T-helper 22 cell (primary cell): ENCODE data around the gene MAST3.

ENCODE experiments used
- DNase-seq: peaks from one replicate; pipeline ENCODE4 v3.0.0-alpha.2; 2020; ENCODE audit warnings: low read depth

Gene MAST3

DNA sequence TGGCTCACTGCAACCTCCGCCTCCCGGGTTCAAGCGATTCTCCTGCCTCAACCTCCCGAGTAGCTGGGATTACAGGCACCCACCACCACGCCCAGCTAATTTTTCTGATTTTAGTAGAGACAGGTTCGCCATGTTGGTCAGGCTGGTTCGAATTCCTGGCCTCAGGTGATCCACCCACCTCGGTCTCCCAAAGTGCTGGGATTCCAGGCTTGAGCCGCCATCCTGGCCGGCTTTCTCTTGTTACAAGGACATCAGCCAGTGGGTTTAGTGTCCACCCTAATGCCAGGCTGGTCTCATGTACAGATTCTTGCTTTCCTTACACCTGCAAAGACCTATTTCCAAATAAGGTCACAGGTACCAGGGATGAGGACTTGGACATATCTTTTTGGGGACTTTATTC is 62.2 kb downstream of the MAST3 start:
- no peak for DNase-seq

DNA sequence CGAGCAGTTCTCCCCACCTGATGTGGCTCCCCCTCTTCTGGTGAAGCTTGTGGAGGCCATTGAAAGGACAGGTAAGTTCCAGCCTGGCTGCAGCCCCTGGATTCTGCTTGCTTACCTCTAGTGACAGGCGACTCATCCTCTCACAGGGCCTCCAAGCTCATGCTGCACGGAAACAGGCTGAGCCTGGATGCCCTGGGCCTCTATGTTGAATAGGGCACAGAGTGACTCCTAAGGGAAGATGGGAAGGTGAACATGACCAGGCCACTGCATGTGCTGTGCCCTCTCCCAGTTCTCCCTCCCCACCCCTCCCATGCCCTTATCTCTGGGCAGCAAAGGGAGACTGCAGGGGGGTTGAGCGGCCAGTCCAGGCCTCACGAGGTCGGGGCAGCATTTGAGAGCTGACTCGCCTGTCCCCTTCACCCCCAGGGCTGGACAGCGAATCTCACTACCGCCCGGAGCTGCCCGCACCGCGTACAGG is 63.0 kb downstream of the MAST3 start:
- no peak for DNase-seq

GRCh38 chr19:18160971-18161635 is 63.5 kb downstream of the MAST3 start:
- DNase-seq: peak; percentile 62

- DNase-seq: no peak
These were observed 64.0 kb downstream of the MAST3 start for GRCh38 chr19:18161636-18162002.

DNA sequence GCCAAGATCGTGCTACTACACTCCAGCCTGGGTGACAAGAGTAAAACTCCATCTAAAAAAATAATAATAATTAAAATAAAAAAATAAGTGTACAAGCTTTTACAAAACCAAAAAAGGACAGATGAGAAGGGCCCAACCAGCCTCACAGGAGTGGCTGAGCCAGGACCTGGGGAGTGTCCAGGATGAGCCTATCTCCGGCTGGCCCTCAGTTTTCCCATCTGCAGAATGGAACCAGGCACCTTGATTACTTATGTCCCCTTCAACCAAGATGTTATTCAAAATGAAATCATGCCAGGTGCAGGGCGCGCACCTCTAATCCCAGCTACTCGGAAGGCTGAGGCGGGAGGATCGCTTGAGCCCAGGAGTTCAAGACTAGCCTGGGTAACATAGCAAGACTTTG is 66.5 kb downstream of the MAST3 start:
- no peak for DNase-seq

- DNase-seq: no peak
These were observed 68.4 kb downstream of the MAST3 start for GRCh38 chr19:18165794-18166544.

- DNase-seq: no peak
These were observed 69.4 kb downstream of the MAST3 start for GRCh38 chr19:18167011-18167410.

DNA sequence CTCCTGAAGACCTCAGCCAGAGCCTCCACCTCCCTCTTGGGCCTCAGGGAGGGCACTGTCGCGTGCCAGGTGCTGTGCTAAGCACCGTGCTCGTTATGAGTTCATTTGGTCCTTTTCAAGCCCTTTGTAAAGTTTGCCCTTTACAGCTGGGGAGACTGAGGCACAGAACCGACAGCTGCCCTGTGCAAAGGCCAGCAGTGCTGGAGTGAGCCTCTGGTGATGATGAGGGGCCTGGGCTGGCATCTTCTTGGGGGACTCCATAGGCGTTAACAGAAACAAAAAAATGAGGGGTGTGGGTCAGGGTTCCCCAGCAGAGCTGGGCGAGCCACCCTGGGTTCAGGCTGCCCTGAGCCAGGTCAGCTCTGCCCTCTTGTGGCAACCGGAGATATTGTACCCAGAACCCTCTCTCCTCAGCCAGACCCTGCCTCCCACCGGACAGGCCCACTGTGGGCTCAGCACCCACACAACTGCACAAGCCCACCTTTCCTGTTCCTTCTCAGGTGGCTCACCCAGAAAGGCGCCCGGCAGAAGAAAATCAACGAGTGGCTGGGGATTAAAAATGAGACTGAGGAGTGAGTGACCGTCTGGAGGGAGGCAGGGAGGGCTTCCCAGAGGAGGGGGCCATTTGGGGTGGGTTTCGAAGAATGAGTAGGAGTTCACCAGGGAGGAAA is 70.5 kb downstream of the MAST3 start:
- no peak for DNase-seq

DNA sequence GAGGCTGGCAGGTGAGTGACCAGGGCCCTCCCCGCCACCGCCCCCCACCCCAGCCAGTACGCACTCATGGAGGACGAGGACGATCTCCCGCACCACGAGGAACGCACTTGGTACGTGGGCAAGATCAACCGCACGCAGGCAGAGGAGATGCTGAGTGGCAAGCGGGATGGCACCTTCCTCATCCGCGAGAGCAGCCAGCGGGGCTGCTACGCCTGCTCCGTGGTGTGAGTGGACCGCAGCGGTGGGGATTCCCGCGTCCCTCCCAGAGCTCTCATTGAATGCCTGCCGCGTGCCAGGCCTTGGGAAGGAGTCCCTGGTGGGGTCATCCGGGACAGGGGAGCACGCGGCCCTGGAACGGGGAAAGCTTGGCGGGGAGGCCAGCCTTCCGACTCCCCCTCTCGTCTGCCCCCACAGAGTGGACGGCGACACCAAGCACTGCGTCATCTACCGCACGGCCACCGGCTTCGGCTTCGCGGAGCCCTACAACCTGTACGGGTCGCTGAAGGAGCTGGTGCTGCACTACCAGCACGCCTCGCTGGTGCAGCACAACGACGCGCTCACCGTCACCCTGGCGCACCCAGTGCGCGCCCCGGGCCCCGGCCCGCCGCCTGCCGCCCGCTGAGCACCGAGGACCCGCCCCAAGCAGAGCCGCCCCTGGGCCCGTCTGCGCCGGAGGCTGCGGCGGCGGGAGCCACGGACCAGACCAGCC is 71.2 kb downstream of the MAST3 start:
- DNase-seq: no peak

GRCh38 chr19:18170714-18171255 is 73.2 kb downstream of the MAST3 start:
- DNase-seq: no peak

- no peak for DNase-seq
These were observed 74.2 kb downstream of the MAST3 start for GRCh38 chr19:18171605-18172327.

DNA sequence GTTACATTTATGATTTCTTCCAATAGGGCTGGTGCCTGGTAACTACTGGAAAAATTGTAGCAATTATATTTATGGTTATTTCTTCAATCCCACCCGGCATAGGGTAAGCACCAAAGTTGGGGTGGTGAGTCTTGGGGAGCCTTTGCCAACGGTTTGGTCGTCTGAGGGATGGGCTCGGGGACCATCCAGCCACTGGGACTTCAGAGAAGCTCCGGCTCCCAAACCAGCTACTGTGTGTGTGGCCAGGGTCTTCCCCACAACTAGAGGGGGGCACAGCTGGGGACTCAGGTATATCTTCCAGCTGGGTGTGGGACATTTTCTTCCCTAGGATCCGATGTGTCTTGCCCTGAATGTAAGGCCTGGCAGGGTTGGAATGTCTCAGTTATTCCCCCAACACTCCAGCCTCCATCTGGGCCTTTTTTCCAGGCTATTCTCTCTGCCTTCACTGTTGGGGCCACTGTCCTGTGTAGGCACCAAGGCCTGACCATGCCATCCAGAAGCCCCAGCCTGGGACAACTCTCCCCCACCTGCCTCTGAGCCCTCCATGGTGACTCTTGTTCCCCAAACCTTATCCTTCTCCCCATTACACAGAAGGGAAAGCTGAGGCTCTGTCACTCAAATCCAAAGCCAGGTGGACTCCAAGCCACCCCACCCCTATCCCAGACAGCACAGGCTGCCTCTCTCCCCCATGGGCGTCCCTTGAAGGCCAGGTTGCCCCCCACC is 74.9 kb downstream of the MAST3 start:
- DNase-seq: no peak

DNA sequence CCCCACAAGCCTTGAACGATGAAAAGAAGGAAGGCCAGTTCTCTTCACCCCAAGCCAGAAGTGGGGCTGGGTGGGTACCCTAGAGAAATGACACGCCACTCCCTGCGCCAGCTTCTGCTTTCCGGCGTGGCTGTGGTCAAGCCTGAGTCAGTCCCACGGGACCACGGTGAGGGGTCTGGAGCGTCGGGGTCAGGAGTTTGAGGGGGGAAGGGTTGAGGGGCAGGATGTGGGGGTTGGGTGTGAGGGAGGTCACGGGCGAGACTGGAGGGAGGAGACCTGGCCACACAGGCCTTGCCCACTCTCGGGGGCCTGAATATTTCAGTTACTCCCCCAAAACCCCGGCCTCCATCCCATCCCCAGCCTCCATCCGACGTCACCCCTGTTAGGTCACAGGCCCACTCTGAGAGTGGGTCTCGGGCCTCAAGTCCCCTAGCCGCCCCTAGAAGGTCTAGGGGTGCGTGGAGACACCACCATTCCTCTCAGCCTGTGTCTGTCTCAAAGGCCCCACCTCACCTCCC is 75.5 kb downstream of the MAST3 start:
- DNase-seq: no peak

GRCh38 chr19:18173572-18174288 is 76.2 kb downstream of the MAST3 start, which contains the start of gene IFI30:
Gene IFI30 (plus strand): TSS chr19:18173813. CDS start chr19:18173842, 29 bp downstream.
- peak; percentile 36 for DNase-seq

DNA sequence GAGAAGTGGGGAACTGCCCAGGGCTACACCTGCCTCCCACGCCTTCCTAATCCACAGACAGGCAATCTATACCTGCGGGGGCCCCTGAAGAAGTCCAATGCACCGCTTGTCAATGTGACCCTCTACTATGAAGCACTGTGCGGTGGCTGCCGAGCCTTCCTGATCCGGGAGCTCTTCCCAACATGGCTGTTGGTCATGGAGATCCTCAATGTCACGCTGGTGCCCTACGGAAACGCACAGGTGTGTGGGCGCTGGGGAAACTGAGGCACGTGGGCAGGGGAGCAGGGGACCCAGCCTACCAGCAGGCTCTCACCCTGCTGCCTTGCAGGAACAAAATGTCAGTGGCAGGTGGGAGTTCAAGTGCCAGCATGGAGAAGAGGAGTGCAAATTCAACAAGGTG is 77.4 kb downstream of the MAST3 start:
- DNase-seq: no peak

- DNase-seq: no peak
These were observed 79.1 kb downstream of the MAST3 start for GRCh38 chr19:18176367-18177310.

DNA sequence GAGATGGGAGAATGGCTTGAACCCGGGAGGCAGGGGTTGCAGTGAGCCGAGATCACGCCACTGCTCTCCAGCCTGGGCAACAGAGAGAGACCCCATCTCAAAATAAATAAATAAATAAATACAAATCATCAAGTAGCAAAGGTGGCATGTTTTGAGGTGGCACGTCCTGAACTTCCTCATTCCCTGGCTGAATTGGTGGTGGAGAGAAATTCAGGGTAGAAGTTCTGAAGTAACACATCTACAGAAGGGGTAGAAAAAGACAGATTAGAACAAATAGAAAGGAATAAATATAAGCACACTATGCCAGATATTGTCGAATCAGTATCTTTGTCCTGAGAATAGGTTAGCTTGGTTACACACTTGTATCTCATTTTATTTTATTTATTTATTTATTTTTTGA is 82.4 kb downstream of the MAST3 start:
- no peak for DNase-seq

- no peak for DNase-seq
These were observed 86.0 kb downstream of the MAST3 start for GRCh38 chr19:18183529-18183928.

DNA sequence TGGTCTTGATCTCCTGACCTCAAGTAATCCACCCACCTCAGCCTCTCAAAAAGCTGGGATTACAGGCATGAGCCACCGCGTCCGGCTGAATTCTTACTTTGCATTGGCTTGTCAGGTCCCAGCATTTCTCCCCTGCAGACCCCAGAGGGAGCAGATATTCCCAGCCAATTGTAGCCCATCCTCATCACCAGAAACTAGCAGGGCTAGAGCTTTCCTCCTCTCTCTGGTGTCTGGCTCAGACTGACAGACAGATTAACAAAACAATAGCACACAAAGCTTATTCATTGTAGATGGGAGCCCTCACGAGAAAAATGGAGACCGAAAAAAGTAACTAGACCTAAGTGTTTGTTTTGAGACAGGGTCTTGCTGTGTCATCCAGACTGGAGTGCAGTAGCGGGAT is 88.0 kb downstream of the MAST3 start:
- DNase-seq: no peak
